Loucy (cell line): Measurements from ENCODE around the gene GPC3.

Experiments used
- H2AFZ ChIP-seq: fragments of 200-600 bp; sonication (generic); 2 replicates; pipeline ENCODE4 v1.6.0; 2016; ENCODE audit warnings: antibody characterized with exemption, mild to moderate bottlenecking, low read length, moderate library complexity
- H3F3A ChIP-seq: fragments of 200-600 bp; 2 replicates; pipeline ENCODE4 v1.6.0; 2016; ENCODE audit warnings: antibody characterized with exemption, low read depth, mild to moderate bottlenecking
- H3K27me3 ChIP-seq: fragments of 200-600 bp; sonication (generic); 2 replicates; pipeline ENCODE4 v1.6.1; 2014; ENCODE audit warnings: low read length, mild to moderate bottlenecking; ENCODE audit not compliant: insufficient read depth, poor library complexity, severe bottlenecking
- H3K36me3 ChIP-seq: fragments of 200-600 bp; sonication (generic); 2 replicates; pipeline ENCODE4 v1.6.1; 2016; ENCODE audit warnings: low read length; ENCODE audit not compliant: insufficient read depth
- H3K4me1 ChIP-seq: fragments of 200-600 bp; sonication (generic); 2 replicates; pipeline ENCODE4 v1.5.1; 2014; ENCODE audit warnings: low read length, mild to moderate bottlenecking; ENCODE audit not compliant: insufficient read depth, poor library complexity, severe bottlenecking
- H3K4me2 ChIP-seq: fragments of 200-600 bp; sonication (generic); 2 replicates; pipeline ENCODE4 v1.6.0; 2014; ENCODE audit warnings: antibody characterized with exemption, low read length, low read depth, mild to moderate bottlenecking; ENCODE audit not compliant: poor library complexity, severe bottlenecking
- H3K4me3 ChIP-seq: fragments of 200-600 bp; sonication (generic); 2 replicates; pipeline ENCODE4 v1.5.1; 2014; ENCODE audit warnings: low read length, mild to moderate bottlenecking, mixed read lengths; ENCODE audit not compliant: poor library complexity, severe bottlenecking
- H3K79me2 ChIP-seq: fragments of 200-600 bp; sonication (generic); 2 replicates; pipeline ENCODE4 v1.6.1; 2014; ENCODE audit warnings: low read length; ENCODE audit not compliant: insufficient read depth
- H3K9ac ChIP-seq: fragments of 200-600 bp; sonication (generic); 2 replicates; pipeline ENCODE4 v1.6.0; 2014; ENCODE audit warnings: mild to moderate bottlenecking, low read depth, low read length, moderate library complexity; ENCODE audit not compliant: poor library complexity, severe bottlenecking
- H3K9me2 ChIP-seq: fragments of 200-600 bp; sonication (generic); replicated peaks from 2 replicates; pipeline ENCODE4 v1.6.1; 2016; ENCODE audit warnings: low read depth, low read length, mixed read lengths
- H3K9me3 ChIP-seq: fragments of 200-600 bp; sonication (generic); 2 replicates; pipeline ENCODE4 v1.6.1; 2014; ENCODE audit warnings: mild to moderate bottlenecking, antibody characterized with exemption, low read length, low read depth; ENCODE audit not compliant: insufficient read depth
- H4K20me1 ChIP-seq: fragments of 200-600 bp; sonication (generic); 2 replicates; pipeline ENCODE4 v1.6.0; 2014; ENCODE audit warnings: antibody characterized with exemption, low read length, mild to moderate bottlenecking; ENCODE audit not compliant: insufficient read depth, poor library complexity, severe bottlenecking
- CTCF ChIP-seq: fragments of 200-600 bp; sonication (generic); conservative IDR thresholded peaks from 2 replicates; pipeline ENCODE4 v1.5.1; 2014; ENCODE audit warnings: mild to moderate bottlenecking, antibody characterized with exemption, low read length
- EZH2phosphoT487 ChIP-seq: fragments of 200-600 bp; IDR thresholded peaks from 2 replicates; pipeline ENCODE4 v1.6.1; 2018; ENCODE audit warnings: antibody characterized with exemption, mild to moderate bottlenecking, moderate library complexity, borderline replicate concordance

GPC3 gene

DNA sequence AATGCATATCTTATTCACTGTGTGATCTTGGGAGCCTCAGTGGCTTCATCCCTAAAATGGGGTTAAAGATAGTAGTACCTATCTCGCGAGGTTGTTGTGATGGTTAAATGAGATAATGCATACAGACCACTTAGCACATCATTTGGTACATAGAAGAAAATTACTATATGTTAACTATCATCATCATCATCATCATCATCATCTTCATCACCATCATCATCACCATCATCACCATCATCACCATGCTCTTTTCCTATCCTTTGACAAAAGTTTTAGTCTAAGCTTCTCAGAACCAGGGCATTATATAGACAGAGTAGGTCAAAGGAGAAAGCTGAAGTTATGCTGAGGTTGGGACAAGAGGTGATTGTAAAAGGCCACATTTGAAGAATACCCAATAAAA lies 145.0 kb downstream of the GPC3 start:
- H3K4me2 ChIP-seq, result no peak overlapping the region
- H4K20me1 ChIP-seq, result no peaks in the 10 kb centered on the region
- no peak overlapping the region for H2AFZ ChIP-seq

GRCh38 chrX:133838761-133839676 lies 146.4 kb downstream of the GPC3 start:
- H3K9me2 ChIP-seq, result no peaks in the 10 kb centered on the region
- no peak overlapping the region for H3K4me2 ChIP-seq
- no peaks in the 10 kb centered on the region for H3K4me1 ChIP-seq

More for the DNA sequence above, 145.0 kb downstream of the GPC3 start:
- H3K9ac ChIP-seq, result no peak overlapping the region
- H3K4me1 ChIP-seq, result no peaks in the 10 kb centered on the region
- TF ChIP-seq CTCF (no peak), EZH2phosphoT487 (no peak)
- no peaks in the 10 kb centered on the region for H3K9me3 ChIP-seq
- no peaks in the 10 kb centered on the region for H3K36me3 ChIP-seq
- H3K9me2 ChIP-seq, result no peaks in the 10 kb centered on the region
- no peaks in the 10 kb centered on the region for H3K79me2 ChIP-seq
- H3K4me3 ChIP-seq, result no peak overlapping the region
- H3K27me3 ChIP-seq, result no peaks in the 10 kb centered on the region
- H3F3A ChIP-seq, result no peaks in the 10 kb centered on the region

DNA sequence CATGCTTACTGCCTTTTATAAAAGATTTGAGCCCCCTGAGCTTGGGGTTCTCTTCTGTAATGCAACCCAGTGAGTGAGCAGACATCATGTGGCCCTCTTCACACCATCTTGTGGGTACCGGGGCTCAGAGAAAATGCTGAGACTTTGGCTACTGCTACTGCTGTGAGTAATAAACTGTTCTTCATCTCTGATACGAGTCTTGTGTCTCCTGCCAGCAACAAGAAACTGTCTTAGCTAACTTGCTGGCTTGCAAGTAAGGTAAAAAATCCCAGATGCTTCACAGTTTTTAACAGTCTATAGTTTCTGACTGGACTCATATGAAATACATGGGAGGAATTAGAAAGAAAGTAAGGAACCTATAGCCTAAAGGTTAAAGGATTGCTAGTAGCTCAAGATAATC lies 148.3 kb downstream of the GPC3 start:
- H2AFZ ChIP-seq, result no peak overlapping the region
- H3K9me3 ChIP-seq, result no peaks in the 10 kb centered on the region
- no peak overlapping the region for H3K4me3 ChIP-seq
- H3K4me1 ChIP-seq, result no peaks in the 10 kb centered on the region
- no peaks in the 10 kb centered on the region for H3F3A ChIP-seq
- H3K27me3 ChIP-seq, result no peaks in the 10 kb centered on the region
- no peaks in the 10 kb centered on the region for H3K79me2 ChIP-seq
- no peaks in the 10 kb centered on the region for H3K9me2 ChIP-seq
- H3K4me2 ChIP-seq, result no peak overlapping the region
- no peak overlapping the region for H3K9ac ChIP-seq
- H4K20me1 ChIP-seq, result no peaks in the 10 kb centered on the region
- H3K36me3 ChIP-seq, result no peaks in the 10 kb centered on the region
- TF ChIP-seq CTCF (no peak), EZH2phosphoT487 (no peak)

More at GRCh38 chrX:133838761-133839676, 146.4 kb downstream of the GPC3 start:
- no peak overlapping the region for H3K4me3 ChIP-seq
- no peaks in the 10 kb centered on the region for H3K27me3 ChIP-seq
- no peaks in the 10 kb centered on the region for H3K36me3 ChIP-seq
- no peaks in the 10 kb centered on the region for H4K20me1 ChIP-seq
- H3F3A ChIP-seq, result no peaks in the 10 kb centered on the region
- H2AFZ ChIP-seq, result peak overlapping the region; percentile 69; the same call in 1 of the 2 replicates
- no peak overlapping the region for H3K9ac ChIP-seq
- H3K9me3 ChIP-seq, result no peaks in the 10 kb centered on the region
- no peaks in the 10 kb centered on the region for H3K79me2 ChIP-seq
- TF ChIP-seq EZH2phosphoT487 (no peak), CTCF (peak; percentile 70)
